ENCODE data around the gene EDC4.

Gene EDC4

DNA sequence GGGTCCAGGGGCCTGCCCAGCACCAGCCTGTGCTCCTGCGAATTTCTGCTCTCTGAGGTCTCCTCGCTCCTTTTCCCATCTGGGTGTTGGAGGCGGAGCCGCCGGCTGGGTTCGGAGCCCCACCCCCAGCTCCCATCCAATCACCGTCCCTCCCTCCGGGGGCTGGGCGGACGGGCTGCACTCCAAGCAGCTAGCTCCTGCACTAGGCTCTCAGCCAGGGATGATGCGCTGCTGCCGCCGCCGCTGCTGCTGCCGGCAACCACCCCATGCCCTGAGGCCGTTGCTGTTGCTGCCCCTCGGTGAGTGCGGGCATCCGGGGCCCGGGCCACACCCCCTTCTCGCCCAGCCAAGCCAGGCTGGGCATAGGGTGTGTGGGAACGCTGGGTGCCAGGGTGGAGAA is 11.8 kb downstream of the EDC4 start, which contains the start of gene NRN1L:
Gene NRN1L, plus strand, starts transcription at position 202 of the 400 bp plus-strand sequence. Its CDS starts 19 bp downstream, at position 221.
- peak within 1 kb of the TSS; percentile 64 for H3K56ac ChIP-seq (ENCODE audit: low read length)
- H3K18ac ChIP-seq (ENCODE audit: low read length), result no peak within 1 kb of the TSS
- no peak within 1 kb of the TSS for H3K4me3 ChIP-seq (ENCODE audit: low read length)
- H2BK120ac ChIP-seq (ENCODE audit: low read depth, low read length), result no peak within 1 kb of the TSS
- no peaks in the 10 kb centered on the region for H3K79me1 ChIP-seq (ENCODE audit: low read length)
- peak; percentile 95 for DNase-seq
- no peak within 1 kb of the TSS for H2BK15ac ChIP-seq (replicated peaks; ENCODE audit: low read depth)
- H3K27me3 ChIP-seq (ENCODE audit: insufficient read depth, low read length, poor library complexity), result no peaks in the 10 kb centered on the region
- no peak within 1 kb of the TSS for H3K27ac ChIP-seq (ENCODE audit: low read depth, low read length)
- no peak within 1 kb of the TSS for H4K8ac ChIP-seq (ENCODE audit: low read depth, low read length)
- H3K4ac ChIP-seq (ENCODE audit: low read depth, low read length), result no peak within 1 kb of the TSS
- H2AK5ac ChIP-seq (ENCODE audit: low read length), result no peak within 1 kb of the TSS
- peaks cover 3% of the 10 kb centered on the region for H3K4me1 ChIP-seq (ENCODE audit: control insufficient read depth, low read depth, low read length)
- no peak within 1 kb of the TSS for H2BK5ac ChIP-seq (ENCODE audit: low read length)
- peaks cover 15% of the 10 kb centered on the region for H3K36me3 ChIP-seq (ENCODE audit: control insufficient read depth, insufficient read depth, low read length)
- H3K9ac ChIP-seq (ENCODE audit: low read length), result peak within 1 kb of the TSS; percentile 52
- peak within 1 kb of the TSS; percentile 18 for H3K4me2 ChIP-seq (ENCODE audit: low read length)
- no CpG with 5 or more reads among the region's 22 CpGs for WGBS (ENCODE audit: extremely low coverage, insufficient coverage, low lambda C conversion rate)
- no peak within 1 kb of the TSS for H4K5ac ChIP-seq (ENCODE audit: low read length)
- H3K23ac ChIP-seq (ENCODE audit: low read length), result no peak within 1 kb of the TSS
- H3K79me2 ChIP-seq (ENCODE audit: control insufficient read depth, insufficient read depth, low read length), result no peaks in the 10 kb centered on the region

- no CpG with 5 or more reads among the region's 12 CpGs for WGBS (ENCODE audit: extremely low coverage, insufficient coverage, low lambda C conversion rate)
These were observed 12.7 kb downstream of the EDC4 start for GRCh38 chr16:67885545-67885944.

DNA sequence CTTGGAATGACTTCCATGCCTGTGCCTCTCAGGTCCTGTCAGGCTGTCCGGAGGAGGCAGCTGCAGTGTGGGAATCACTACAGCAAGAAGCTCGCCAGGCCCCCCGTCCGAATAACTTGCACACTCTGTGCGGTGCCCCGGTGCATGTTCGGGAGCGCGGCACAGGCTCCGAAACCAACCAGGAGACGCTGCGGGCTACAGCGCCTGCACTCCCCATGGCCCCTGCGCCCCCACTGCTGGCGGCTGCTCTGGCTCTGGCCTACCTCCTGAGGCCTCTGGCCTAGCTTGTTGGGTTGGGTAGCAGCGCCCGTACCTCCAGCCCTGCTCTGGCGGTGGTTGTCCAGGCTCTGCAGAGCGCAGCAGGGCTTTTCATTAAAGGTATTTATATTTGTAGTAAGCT is 13.1 kb downstream of the EDC4 start:
- Histone ChIP-seq H3K79me1 (ENCODE audit: low read length) (no peaks in the 10 kb centered on the region), H3K9ac (ENCODE audit: low read length) (no peak overlapping the region), H2BK15ac (replicated peaks; ENCODE audit: low read depth) (no peak overlapping the region), H2BK120ac (ENCODE audit: low read depth, low read length) (no peak overlapping the region), H3K4me1 (ENCODE audit: control insufficient read depth, low read depth, low read length) (peaks cover 3% of the 10 kb centered on the region), H3K18ac (ENCODE audit: low read length) (no peak overlapping the region), H3K23ac (ENCODE audit: low read length) (no peak overlapping the region), H2BK5ac (ENCODE audit: low read length) (no peak overlapping the region), H3K27ac (ENCODE audit: low read depth, low read length) (no peak overlapping the region), H4K8ac (ENCODE audit: low read depth, low read length) (no peak overlapping the region), H3K27me3 (ENCODE audit: insufficient read depth, low read length, poor library complexity) (no peaks in the 10 kb centered on the region), H3K79me2 (ENCODE audit: control insufficient read depth, insufficient read depth, low read length) (no peaks in the 10 kb centered on the region), H4K5ac (ENCODE audit: low read length) (no peak overlapping the region), H3K4me3 (ENCODE audit: low read length) (no peak overlapping the region), H3K36me3 (ENCODE audit: control insufficient read depth, insufficient read depth, low read length) (peaks cover 9% of the 10 kb centered on the region), H3K4me2 (ENCODE audit: low read length) (no peak overlapping the region), H3K56ac (ENCODE audit: low read length) (no peak overlapping the region), H3K4ac (ENCODE audit: low read depth, low read length) (no peak overlapping the region), H2AK5ac (ENCODE audit: low read length) (no peak overlapping the region)
- no CpG with 5 or more reads among the region's 19 CpGs for WGBS (ENCODE audit: extremely low coverage, insufficient coverage, low lambda C conversion rate)
- no peak for DNase-seq

More at GRCh38 chr16:67885545-67885944, 12.7 kb downstream of the EDC4 start:
- DNase-seq, result peak; percentile 56
- H4K8ac ChIP-seq (ENCODE audit: low read depth, low read length), result no peak overlapping the region
- H3K27me3 ChIP-seq (ENCODE audit: insufficient read depth, low read length, poor library complexity), result no peaks in the 10 kb centered on the region
- H3K9ac ChIP-seq (ENCODE audit: low read length), result no peak overlapping the region
- no peak overlapping the region for H3K18ac ChIP-seq (ENCODE audit: low read length)
- H2BK120ac ChIP-seq (ENCODE audit: low read depth, low read length), result no peak overlapping the region
- no peak overlapping the region for H4K5ac ChIP-seq (ENCODE audit: low read length)
- H3K4me3 ChIP-seq (ENCODE audit: low read length), result no peak overlapping the region
- H3K4me1 ChIP-seq (ENCODE audit: control insufficient read depth, low read depth, low read length), result peaks cover 3% of the 10 kb centered on the region
- H3K79me1 ChIP-seq (ENCODE audit: low read length), result no peaks in the 10 kb centered on the region
- no peak overlapping the region for H2AK5ac ChIP-seq (ENCODE audit: low read length)
- H3K4ac ChIP-seq (ENCODE audit: low read depth, low read length), result no peak overlapping the region
- H2BK5ac ChIP-seq (ENCODE audit: low read length), result no peak overlapping the region
- no peak overlapping the region for H2BK15ac ChIP-seq (replicated peaks; ENCODE audit: low read depth)
- H3K23ac ChIP-seq (ENCODE audit: low read length), result no peak overlapping the region
- H3K4me2 ChIP-seq (ENCODE audit: low read length), result no peak overlapping the region
- peak overlapping the region; percentile 49 for H3K56ac ChIP-seq (ENCODE audit: low read length)
- peaks cover 10% of the 10 kb centered on the region for H3K36me3 ChIP-seq (ENCODE audit: control insufficient read depth, insufficient read depth, low read length)
- no peaks in the 10 kb centered on the region for H3K79me2 ChIP-seq (ENCODE audit: control insufficient read depth, insufficient read depth, low read length)
- H3K27ac ChIP-seq (ENCODE audit: low read depth, low read length), result no peak overlapping the region

GRCh38 chr16:67886387-67886786 is 13.5 kb downstream of the EDC4 start:
- Histone ChIP-seq H3K18ac (ENCODE audit: low read length) (no peak overlapping the region), H3K23ac (ENCODE audit: low read length) (no peak overlapping the region), H3K79me2 (ENCODE audit: control insufficient read depth, insufficient read depth, low read length) (no peaks in the 10 kb centered on the region), H4K8ac (ENCODE audit: low read depth, low read length) (no peak overlapping the region), H3K79me1 (ENCODE audit: low read length) (no peaks in the 10 kb centered on the region), H3K27ac (ENCODE audit: low read depth, low read length) (no peak overlapping the region), H3K27me3 (ENCODE audit: insufficient read depth, low read length, poor library complexity) (no peaks in the 10 kb centered on the region), H3K4me3 (ENCODE audit: low read length) (no peak overlapping the region), H3K56ac (ENCODE audit: low read length) (peak overlapping the region; percentile 49), H3K4me2 (ENCODE audit: low read length) (no peak overlapping the region), H2BK5ac (ENCODE audit: low read length) (no peak overlapping the region), H3K4ac (ENCODE audit: low read depth, low read length) (no peak overlapping the region), H3K4me1 (ENCODE audit: control insufficient read depth, low read depth, low read length) (peaks cover 3% of the 10 kb centered on the region), H2BK120ac (ENCODE audit: low read depth, low read length) (no peak overlapping the region), H2BK15ac (replicated peaks; ENCODE audit: low read depth) (no peak overlapping the region), H4K5ac (ENCODE audit: low read length) (no peak overlapping the region), H3K9ac (ENCODE audit: low read length) (no peak overlapping the region), H3K36me3 (ENCODE audit: control insufficient read depth, insufficient read depth, low read length) (peaks cover 4% of the 10 kb centered on the region), H2AK5ac (ENCODE audit: low read length) (no peak overlapping the region)
- WGBS (ENCODE audit: extremely low coverage, insufficient coverage, low lambda C conversion rate), result no CpG with 5 or more reads among the region's 5 CpGs
- peak; percentile 57 for DNase-seq

DNA sequence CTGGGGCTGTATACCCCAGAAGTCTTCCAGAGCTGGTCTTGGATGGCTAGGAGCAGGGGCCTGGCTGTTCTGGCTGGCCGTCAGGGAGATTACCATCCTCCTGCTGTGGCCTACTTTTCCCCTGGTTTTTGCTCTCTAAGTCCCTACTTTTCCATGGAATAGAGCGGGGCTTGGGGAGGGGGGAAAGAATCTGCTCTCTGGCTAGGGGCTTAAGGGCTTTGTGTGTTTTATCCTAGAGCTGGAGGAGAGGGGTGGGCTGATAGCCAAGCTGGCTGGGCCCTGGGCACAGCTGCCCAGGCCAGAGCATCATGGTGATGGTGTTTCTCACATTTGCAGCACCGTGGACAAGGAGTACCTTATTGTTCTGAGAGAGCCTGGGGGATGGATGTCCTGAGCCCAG is 15.5 kb downstream of the EDC4 start:
- Histone ChIP-seq H4K5ac (ENCODE audit: low read length) (no peak overlapping the region), H3K36me3 (ENCODE audit: control insufficient read depth, insufficient read depth, low read length) (no peaks in the 10 kb centered on the region), H2AK5ac (ENCODE audit: low read length) (no peak overlapping the region), H3K4me3 (ENCODE audit: low read length) (no peak overlapping the region), H3K4ac (ENCODE audit: low read depth, low read length) (no peak overlapping the region), H3K4me1 (ENCODE audit: control insufficient read depth, low read depth, low read length) (peaks cover 3% of the 10 kb centered on the region), H2BK15ac (replicated peaks; ENCODE audit: low read depth) (no peak overlapping the region), H4K8ac (ENCODE audit: low read depth, low read length) (no peak overlapping the region), H3K27me3 (ENCODE audit: insufficient read depth, low read length, poor library complexity) (no peaks in the 10 kb centered on the region), H3K4me2 (ENCODE audit: low read length) (no peak overlapping the region), H3K79me2 (ENCODE audit: control insufficient read depth, insufficient read depth, low read length) (peaks cover 1% of the 10 kb centered on the region), H2BK5ac (ENCODE audit: low read length) (no peak overlapping the region), H3K79me1 (ENCODE audit: low read length) (peaks cover under 1% of the 10 kb centered on the region), H2BK120ac (ENCODE audit: low read depth, low read length) (no peak overlapping the region), H3K56ac (ENCODE audit: low read length) (no peak overlapping the region), H3K27ac (ENCODE audit: low read depth, low read length) (no peak overlapping the region), H3K18ac (ENCODE audit: low read length) (no peak overlapping the region), H3K23ac (ENCODE audit: low read length) (no peak overlapping the region), H3K9ac (ENCODE audit: low read length) (no peak overlapping the region)
- no CpG with 5 or more reads among the region's 3 CpGs for WGBS (ENCODE audit: extremely low coverage, insufficient coverage, low lambda C conversion rate)
- no peak for DNase-seq

GRCh38 chr16:67892375-67892774 is 19.5 kb downstream of the EDC4 start:
- WGBS (ENCODE audit: extremely low coverage, insufficient coverage, low lambda C conversion rate), result no CpG with 5 or more reads among the region's 5 CpGs
- Histone ChIP-seq H3K27ac (ENCODE audit: low read depth, low read length) (no peak overlapping the region), H4K5ac (ENCODE audit: low read length) (no peak overlapping the region), H3K79me2 (ENCODE audit: control insufficient read depth, insufficient read depth, low read length) (peaks cover 24% of the 10 kb centered on the region), H3K9ac (ENCODE audit: low read length) (peak overlapping the region; percentile 49), H2BK120ac (ENCODE audit: low read depth, low read length) (no peak overlapping the region), H2AK5ac (ENCODE audit: low read length) (no peak overlapping the region), H3K4me3 (ENCODE audit: low read length) (no peak overlapping the region), H3K56ac (ENCODE audit: low read length) (no peak overlapping the region), H2BK5ac (ENCODE audit: low read length) (no peak overlapping the region), H2BK15ac (replicated peaks; ENCODE audit: low read depth) (no peak overlapping the region), H3K23ac (ENCODE audit: low read length) (no peak overlapping the region), H3K4me1 (ENCODE audit: control insufficient read depth, low read depth, low read length) (peaks cover 3% of the 10 kb centered on the region), H3K27me3 (ENCODE audit: insufficient read depth, low read length, poor library complexity) (no peaks in the 10 kb centered on the region), H4K8ac (ENCODE audit: low read depth, low read length) (no peak overlapping the region), H3K4ac (ENCODE audit: low read depth, low read length) (no peak overlapping the region), H3K36me3 (ENCODE audit: control insufficient read depth, insufficient read depth, low read length) (no peaks in the 10 kb centered on the region), H3K18ac (ENCODE audit: low read length) (no peak overlapping the region), H3K4me2 (ENCODE audit: low read length) (no peak overlapping the region), H3K79me1 (ENCODE audit: low read length) (peaks cover 19% of the 10 kb centered on the region)
- no peak for DNase-seq

Measured in mesendoderm (in vitro differentiated cells).